Keratinocyte (primary cell): ENCODE results near the gene MSI2. TPM values are rescaled to one million over a fixed set of nuclear protein-coding genes. Genes with fewer than 3 reads are reported as not detected.

Experiments used
- DNase-seq: peaks from one replicate; pipeline ENCODE4 v3.0.0-alpha.2; 2011; ENCODE audit warnings: low read depth, missing footprints, low spot score
- FAIRE-seq: peaks from 2 replicates; lab custom pipeline; 2011; peaks lifted over from hg19 to GRCh38; lab: Jason Lieb, UNC
- H2AFZ ChIP-seq: 2 replicates; pipeline ENCODE4 v1.6.0; 2012; ENCODE audit warnings: low read length, control low read depth, inconsistent platforms; ENCODE audit not compliant: control insufficient read depth
- H3K27ac ChIP-seq: 2 replicates; pipeline ENCODE4 v1.5.1; 2011; ENCODE audit warnings: low read length; ENCODE audit not compliant: control insufficient read depth, insufficient read depth
- H3K27me3 ChIP-seq: 3 replicates; pipeline ENCODE4 v1.6.0; 2011; ENCODE audit warnings: low read length; ENCODE audit not compliant: control insufficient read depth, insufficient read depth; ENCODE audit errors: extremely low read depth
- H3K36me3 ChIP-seq, 2 experiments: 2 replicates in 1 of 2; 3 replicates in 1 of 2; pipeline ENCODE4 v1.5.1; 2011; ENCODE audit warnings: low read length in 2 of 2, mild to moderate bottlenecking in 1 of 2; ENCODE audit not compliant: control insufficient read depth in 2 of 2, insufficient read depth in 2 of 2; ENCODE audit errors: extremely low read depth in 1 of 2
- H3K4me1 ChIP-seq: 3 replicates; pipeline ENCODE4 v1.5.1; 2011; ENCODE audit warnings: low read length; ENCODE audit not compliant: control insufficient read depth, insufficient read depth; ENCODE audit errors: extremely low read depth
- H3K4me2 ChIP-seq: 3 replicates; pipeline ENCODE4 v1.6.0; 2011; ENCODE audit warnings: low read depth, low read length; ENCODE audit not compliant: control insufficient read depth, insufficient read depth; ENCODE audit errors: extremely low read depth
- H3K4me3 ChIP-seq, 3 experiments: fragments of 200-600 bp in 1 of 3; sonication (generic) in 1 of 3; 2 replicates in 2 of 3; 3 replicates in 1 of 3; pipeline ENCODE4 v1.5.1; 2011 to 2016; ENCODE audit warnings: low read length in 3 of 3, mild to moderate bottlenecking in 3 of 3, control low read depth in 2 of 3, inconsistent platforms in 1 of 3, low read depth in 1 of 3, mixed read lengths in 1 of 3, mixed run types in 1 of 3, moderate library complexity in 1 of 3; ENCODE audit not compliant: control insufficient read depth in 2 of 3, insufficient read depth in 2 of 3; ENCODE audit errors: extremely low read depth in 1 of 3
- H3K79me2 ChIP-seq: 2 replicates; pipeline ENCODE4 v1.6.0; 2012; ENCODE audit warnings: low read length; ENCODE audit not compliant: control insufficient read depth, insufficient read depth
- H3K9ac ChIP-seq: 3 replicates; pipeline ENCODE4 v1.6.0; 2011; ENCODE audit warnings: low read length; ENCODE audit not compliant: control insufficient read depth, insufficient read depth; ENCODE audit errors: extremely low read depth
- H3K9me1 ChIP-seq: 3 replicates; pipeline ENCODE4 v1.6.0; 2011; ENCODE audit warnings: low read length; ENCODE audit not compliant: control insufficient read depth, insufficient read depth; ENCODE audit errors: extremely low read depth
- H3K9me3 ChIP-seq: 2 replicates; pipeline ENCODE4 v1.5.1; 2012; ENCODE audit warnings: low read depth, low read length; ENCODE audit not compliant: control insufficient read depth
- H4K20me1 ChIP-seq: 3 replicates; pipeline ENCODE4 v1.6.0; 2011; ENCODE audit warnings: low read length; ENCODE audit not compliant: control insufficient read depth, insufficient read depth; ENCODE audit errors: extremely low read depth
- CTCF ChIP-seq, 3 experiments: IDR thresholded peaks in 1 of 3; conservative IDR thresholded peaks in 1 of 3; optimal IDR thresholded peaks in 1 of 3; 2 replicates in 2 of 3; 3 replicates in 1 of 3; pipeline versions ENCODE3 to v1.5.1; 2011; ENCODE audit warnings: low read length in 3 of 3, mild to moderate bottlenecking in 3 of 3, moderate library complexity in 2 of 3, control low read depth in 1 of 3, inconsistent platforms in 1 of 3; ENCODE audit not compliant: insufficient read depth in 2 of 3; ENCODE audit errors: extremely low read depth in 1 of 3
- EZH2 ChIP-seq: IDR thresholded peaks from one replicate; pipeline ENCODE4 v1.6.1; 2012; ENCODE audit warnings: inconsistent platforms, mild to moderate bottlenecking, low read length, moderate library complexity
- dilution Hi-C: fragments of 300-500 bp; cut with MboI; formaldehyde crosslinking; loops from one replicate; pipeline ENCODE4 v1.7.0; 2020; ENCODE audit warnings: low sequenced_read_pairs; ENCODE audit not compliant: extremely low pct_ligation_motif_present
- polyA plus RNA-seq, 5 experiments: library from polyadenylated mRNA; depleted of rRNA in 3 of 5; stranded (reverse) in 3 of 5; stranded (forward) in 1 of 5; unstranded in 1 of 5; fragments of >200 nt; gene quantifications; 1 replicate in 1 of 5; 2 replicates in 3 of 5; 3 replicates in 1 of 5; pipeline versions ENCODE4 v1.2.1 to v1.2.3, GENCODE V29; 2011 to 2012; ENCODE audit warnings: missing spikeins in 2 of 5, low read depth in 1 of 5, low replicate concordance in 1 of 5

The MSI2 gene
- polyA plus RNA-seq, 1 donor (not counting 4 experiments of a cell fraction or from before 2014, with no cell fraction given), result 22.3 TPM

- Histone ChIP-seq H3K9ac (no peak overlapping the region), H3K27ac (no peak overlapping the region), H4K20me1 (no peaks in the 10 kb centered on the region), H3K27me3 (peaks cover 24% of the 10 kb centered on the region), H3K4me1 (no peaks in the 10 kb centered on the region), H3K79me2 (no peaks in the 10 kb centered on the region), H3K36me3 (no peaks in the 10 kb centered on the region), H3K9me3 (no peaks in the 10 kb centered on the region), H3K4me2 (no peak overlapping the region), H2AFZ (no peak overlapping the region), H3K4me3 (no peak overlapping the region), H3K9me1 (no peaks in the 10 kb centered on the region)
- FAIRE-seq (no peak), DNase-seq (no peak)
- dilution Hi-C loops, result no loop called here
- no peak for TF ChIP-seq EZH2
Measured at GRCh38 chr17:57724729-57725125, 468.4 kb downstream of the MSI2 start.

GRCh38 chr17:57726213-57726790, 470.0 kb downstream of the MSI2 start:
- Histone ChIP-seq H4K20me1 (no peaks in the 10 kb centered on the region), H3K36me3 (no peaks in the 10 kb centered on the region), H3K9me3 (no peaks in the 10 kb centered on the region), H3K27ac (no peak overlapping the region), H3K9me1 (no peaks in the 10 kb centered on the region), H3K4me1 (no peaks in the 10 kb centered on the region), H3K4me3 (no peak overlapping the region), H3K9ac (no peak overlapping the region), H3K79me2 (no peaks in the 10 kb centered on the region), H3K4me2 (no peak overlapping the region), H2AFZ (no peak overlapping the region), H3K27me3 (peaks cover 27% of the 10 kb centered on the region)
- dilution Hi-C loops, result no loop called here
- TF ChIP-seq EZH2 (no peak), CTCF (optimal IDR thresholded peaks at IDR 0.05 in 1 of 3, IDR thresholded peaks at IDR 0.05 in 1 of 3, conservative IDR thresholded peaks at IDR 0.05 in 1 of 3; ENCODE audit: extremely low read depth in 1 of 3, insufficient read depth in 2 of 3, low read length in 3 of 3) (no peak)
- DNase-seq (no peak), FAIRE-seq (no peak)

GRCh38 chr17:57726838-57727237, 470.5 kb downstream of the MSI2 start:
- no peak overlapping the region for H2AFZ ChIP-seq
- peaks cover 27% of the 10 kb centered on the region for H3K27me3 ChIP-seq
- no peak overlapping the region for H3K27ac ChIP-seq
- no peaks in the 10 kb centered on the region for H3K79me2 ChIP-seq
- H3K36me3 ChIP-seq, result no peaks in the 10 kb centered on the region
- H3K4me3 ChIP-seq, result no peak overlapping the region
- no peak for TF ChIP-seq EZH2
- no peak for TF ChIP-seq CTCF (optimal IDR thresholded peaks at IDR 0.05 in 1 of 3, IDR thresholded peaks at IDR 0.05 in 1 of 3, conservative IDR thresholded peaks at IDR 0.05 in 1 of 3; ENCODE audit: extremely low read depth in 1 of 3, insufficient read depth in 2 of 3, low read length in 3 of 3)
- dilution Hi-C loops, result no loop called here
- no peak for FAIRE-seq
- H3K9me1 ChIP-seq, result no peaks in the 10 kb centered on the region
- H3K4me2 ChIP-seq, result no peak overlapping the region
- no peak for DNase-seq
- H3K9ac ChIP-seq, result no peak overlapping the region
- no peaks in the 10 kb centered on the region for H3K9me3 ChIP-seq
- H3K4me1 ChIP-seq, result no peaks in the 10 kb centered on the region
- no peaks in the 10 kb centered on the region for H4K20me1 ChIP-seq
